HEK293 (cell line): Measurements from ENCODE around the gene MTARC2.

Source experiments
- YY1 ChIP-seq: fragments of 450-650 bp; formaldehyde crosslinking; IDR thresholded peaks from 2 replicates; pipeline ENCODE4 v1.5.1; 2018; ENCODE audit warnings: missing biosample characterization, missing genetic modification characterization
- ZNF658 ChIP-seq: fragments of 450-650 bp; formaldehyde crosslinking; IDR thresholded peaks from 2 replicates; pipeline ENCODE4; 2016; ENCODE audit warnings: missing biosample characterization, missing genetic modification characterization

GRCh38 chr1:220742520-220742919 is 5.6 kb upstream of the MTARC2 start:
- TF ChIP-seq ZNF658 (tag by site-specific recombination) (no peak), YY1 (tag by site-specific recombination) (no peak)
